Fibroblast of peridontal ligament (primary cell): Measurements from ENCODE around the gene C3.
"Not testable (repeated sequence)": the region's sequence is repeated elsewhere in the genome, so short reads cannot be mapped to it uniquely, and the experiment has no call there.

ENCODE experiments used
- DNase-seq: peaks from one replicate; pipeline ENCODE4 v3.0.0-alpha.2; 2010; ENCODE audit errors: extremely low read depth

C3 gene

DNA sequence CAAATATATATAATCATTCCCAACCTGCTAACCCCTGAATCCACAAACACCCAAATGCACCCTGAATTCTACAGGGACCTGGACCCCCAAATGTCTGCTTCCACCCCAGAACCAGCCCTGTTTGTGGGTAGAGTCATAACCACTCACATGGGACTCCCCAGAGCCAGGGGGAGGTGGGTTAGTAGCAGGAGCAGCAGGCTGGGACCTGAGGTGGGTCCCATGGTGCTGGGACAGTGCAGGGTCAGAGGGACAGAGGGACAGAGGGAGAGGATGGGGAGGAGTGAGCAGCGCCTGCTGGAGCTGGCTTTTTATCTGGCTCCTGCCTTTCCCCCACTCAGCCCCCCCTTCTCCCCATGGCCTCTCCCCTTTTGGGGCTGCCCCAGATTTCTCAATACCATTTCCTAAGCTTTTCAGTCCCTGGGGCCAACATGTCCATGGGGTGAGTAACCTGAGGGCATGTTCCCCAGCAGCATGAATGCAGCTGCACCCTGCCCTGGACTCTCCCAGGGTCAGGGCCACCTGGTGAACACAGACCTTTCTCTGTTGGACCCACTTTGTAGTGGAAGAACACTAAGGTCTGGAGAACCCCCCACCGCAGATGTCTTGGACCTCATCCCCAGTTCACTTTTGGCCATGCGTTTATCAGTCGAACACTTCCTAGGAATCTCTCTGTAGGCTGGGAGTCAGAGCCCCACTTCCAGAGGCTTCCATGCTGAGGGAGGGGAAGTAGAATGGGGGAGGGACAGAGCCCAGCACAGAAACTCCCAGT, at the start of gene C3:
Gene C3, minus strand, starts transcription at position 282 of the 769 bp plus-strand sequence. Its CDS starts 61 bp downstream, at position 221.
- DNase-seq = peak; percentile 59

- DNase-seq = peak; percentile 4
These were observed 48.7 kb upstream of the C3 start for GRCh38 chr19:6769006-6769619.

DNA sequence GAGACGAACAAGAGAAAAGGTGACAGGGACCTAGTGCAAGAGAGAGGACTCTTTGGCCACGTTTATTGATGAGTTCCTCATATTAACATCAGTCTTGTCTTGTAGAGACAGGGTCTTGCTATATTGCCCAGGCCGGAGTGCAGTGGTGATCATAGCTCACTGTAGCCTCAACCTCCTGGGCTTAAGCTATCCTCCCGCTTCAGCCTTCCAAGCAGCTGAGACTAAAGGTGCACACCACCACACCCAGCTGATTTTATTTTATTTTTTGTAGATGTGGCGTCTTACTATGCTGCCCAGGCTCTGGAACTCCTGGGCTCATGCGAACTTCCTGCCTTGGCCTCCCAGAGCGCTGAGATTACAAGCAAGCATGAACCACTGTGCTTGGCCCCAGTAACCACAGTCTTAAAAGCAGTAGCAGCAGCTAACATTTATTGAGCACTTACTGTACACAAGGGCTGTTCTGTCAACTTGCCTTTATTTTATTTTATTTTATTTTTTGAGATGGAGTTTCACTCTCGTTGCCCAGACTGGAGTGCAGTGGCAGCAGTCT, 47.9 kb upstream of the C3 start:
- DNase-seq = no peak

DNA sequence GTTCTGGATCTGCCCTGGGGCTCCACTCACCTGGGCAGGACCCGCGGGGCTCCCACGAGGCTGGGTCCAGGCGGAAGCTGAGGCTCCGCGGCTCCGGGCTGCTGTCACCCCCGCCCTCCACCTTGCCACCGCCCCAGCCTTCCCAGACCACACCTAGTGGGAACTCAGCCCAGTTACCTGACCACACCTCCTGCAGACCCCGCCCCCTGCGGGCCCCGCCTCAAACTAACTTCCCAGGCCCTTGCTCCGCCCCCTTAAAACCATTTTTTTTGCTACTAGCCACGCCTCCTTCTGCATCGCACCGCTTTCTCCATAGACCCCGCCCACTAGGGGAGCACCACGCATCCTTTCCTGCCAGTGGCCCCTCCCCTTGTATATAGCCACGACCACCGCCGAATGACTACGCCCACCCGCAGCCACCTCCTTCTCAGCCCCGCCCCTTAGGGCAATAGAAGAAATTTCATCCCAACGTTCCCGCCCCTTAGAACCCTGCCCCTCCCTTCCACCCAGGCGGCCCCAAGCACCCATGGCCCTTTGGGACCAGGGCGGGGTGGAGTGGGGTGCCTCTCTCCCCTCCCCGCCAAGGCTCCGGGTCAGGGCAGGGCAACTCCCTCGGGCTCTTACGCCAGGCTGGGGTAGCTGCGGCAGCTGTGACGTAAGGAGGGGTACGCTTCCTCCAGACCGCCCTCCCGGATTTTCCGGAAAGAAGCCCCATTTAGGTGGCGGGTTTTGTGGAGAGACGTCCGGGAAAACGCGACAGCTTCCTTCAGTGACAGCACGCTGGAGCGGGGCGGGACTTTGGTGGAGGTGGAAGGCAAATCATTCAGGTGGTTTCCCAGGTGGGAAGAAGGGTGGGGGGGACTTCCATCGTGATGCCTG, 47.1 kb upstream of the C3 start, which contains the start of gene SH2D3A:
Gene SH2D3A, minus strand, starts transcription at position 79 of the 879 bp plus-strand sequence. CDS start 3,687 bp downstream, outside the sequence.
- DNase-seq = no peak

GRCh38 chr19:6767081-6767356, 46.6 kb upstream of the C3 start:
- DNase-seq = no peak

DNA sequence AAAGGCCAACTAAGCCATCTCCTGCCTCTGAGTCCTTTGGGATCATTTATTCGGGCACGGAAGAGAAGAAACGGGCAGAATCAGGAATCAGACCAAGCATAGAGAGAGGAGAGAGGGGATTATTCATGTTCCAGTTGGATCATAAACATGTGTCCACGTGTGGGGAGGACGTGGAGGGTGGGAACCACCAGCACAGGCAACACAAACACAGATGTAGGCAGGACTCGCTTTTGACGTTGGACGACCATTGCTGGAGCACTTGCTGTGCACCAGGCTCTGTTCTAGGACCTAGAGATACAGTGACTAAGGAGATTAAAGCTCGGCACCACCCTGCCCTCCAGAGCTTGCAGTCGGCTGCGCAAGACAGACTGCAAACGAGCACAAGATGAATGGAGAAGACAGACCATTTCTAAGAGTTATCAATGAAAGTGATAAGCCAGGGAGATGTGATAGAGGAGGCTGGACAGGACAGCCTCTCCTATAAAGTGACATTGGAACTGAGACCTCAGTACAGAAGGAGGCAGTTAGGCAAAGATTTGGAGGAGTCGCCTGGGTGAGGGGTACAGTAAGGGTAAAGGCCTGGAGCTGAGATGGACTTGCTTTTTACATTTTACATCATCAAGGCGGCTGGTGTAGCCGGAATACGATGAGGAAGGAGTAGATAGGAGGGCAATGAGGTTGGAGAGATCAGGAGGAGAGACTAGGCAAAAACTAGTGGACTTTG, 46.1 kb upstream of the C3 start:
- DNase-seq = no peak

GRCh38 chr19:6765738-6766356, 45.4 kb upstream of the C3 start:
- no peak for DNase-seq

GRCh38 chr19:6762253-6762797, 41.9 kb upstream of the C3 start:
- not testable (repeated sequence) for DNase-seq

GRCh38 chr19:6761053-6761676, 40.7 kb upstream of the C3 start:
- no peak for DNase-seq

- no peak for DNase-seq
These were observed 40.2 kb upstream of the C3 start for GRCh38 chr19:6760606-6761005.

DNA sequence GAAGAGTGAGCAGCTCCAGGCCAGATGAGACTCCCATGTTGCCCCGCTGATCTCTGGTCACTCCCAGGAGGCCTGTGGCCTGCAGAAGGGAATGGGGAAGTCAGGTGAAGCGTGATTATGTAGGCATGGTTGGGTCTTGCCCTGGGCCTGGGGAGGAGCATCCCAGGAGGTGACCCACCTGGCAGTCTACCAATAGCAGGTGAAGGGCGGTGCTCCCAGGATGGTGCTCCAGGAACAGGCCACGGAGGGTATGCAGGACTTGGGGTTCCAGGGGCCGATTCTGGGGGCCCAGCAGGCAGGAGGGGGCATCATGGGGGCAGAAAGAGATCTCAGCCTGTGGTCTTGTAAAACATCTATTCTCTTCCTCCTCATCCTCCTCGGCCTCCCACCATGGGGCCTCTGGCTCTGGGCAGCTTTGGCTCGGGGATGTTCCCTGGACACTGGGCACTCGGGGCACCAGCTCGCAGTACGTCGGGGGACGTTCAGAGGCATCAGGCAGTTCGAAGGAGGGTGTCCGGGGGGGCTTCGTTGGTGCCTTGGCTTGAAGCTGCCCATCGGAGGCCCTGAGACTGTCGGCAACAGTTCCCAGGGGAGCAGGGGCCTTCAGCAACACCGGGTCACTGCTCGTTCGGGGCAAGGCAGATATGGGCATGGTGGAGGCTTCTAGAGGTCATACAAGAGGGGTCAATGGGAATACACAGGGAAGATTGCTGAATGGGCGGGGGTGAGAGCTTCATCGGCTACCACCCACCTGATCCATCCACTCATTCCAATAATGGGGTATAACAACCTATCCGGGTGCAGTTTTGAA, 34.4 kb upstream of the C3 start:
- DNase-seq = no peak

DNA sequence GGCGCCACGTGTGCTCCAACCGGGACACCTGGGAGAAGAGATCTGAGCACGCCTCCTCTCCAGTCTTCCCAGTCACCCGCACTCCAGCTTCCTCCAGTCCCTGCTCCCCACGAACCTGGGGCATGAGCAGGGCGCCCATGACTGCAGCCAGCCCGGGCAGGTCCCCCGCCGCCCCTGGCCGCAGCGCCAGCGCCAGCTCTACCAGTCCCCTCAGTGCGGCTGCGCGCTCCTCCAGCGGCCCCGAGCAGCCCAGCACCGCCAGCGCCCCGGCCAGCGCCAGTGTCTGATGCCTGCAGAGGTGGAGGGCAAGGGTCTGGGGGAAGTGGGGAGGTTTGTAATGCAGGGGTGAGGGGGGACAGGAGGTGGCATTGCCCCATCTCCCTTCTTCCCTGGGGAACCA, 33.7 kb upstream of the C3 start:
- no peak for DNase-seq

DNA sequence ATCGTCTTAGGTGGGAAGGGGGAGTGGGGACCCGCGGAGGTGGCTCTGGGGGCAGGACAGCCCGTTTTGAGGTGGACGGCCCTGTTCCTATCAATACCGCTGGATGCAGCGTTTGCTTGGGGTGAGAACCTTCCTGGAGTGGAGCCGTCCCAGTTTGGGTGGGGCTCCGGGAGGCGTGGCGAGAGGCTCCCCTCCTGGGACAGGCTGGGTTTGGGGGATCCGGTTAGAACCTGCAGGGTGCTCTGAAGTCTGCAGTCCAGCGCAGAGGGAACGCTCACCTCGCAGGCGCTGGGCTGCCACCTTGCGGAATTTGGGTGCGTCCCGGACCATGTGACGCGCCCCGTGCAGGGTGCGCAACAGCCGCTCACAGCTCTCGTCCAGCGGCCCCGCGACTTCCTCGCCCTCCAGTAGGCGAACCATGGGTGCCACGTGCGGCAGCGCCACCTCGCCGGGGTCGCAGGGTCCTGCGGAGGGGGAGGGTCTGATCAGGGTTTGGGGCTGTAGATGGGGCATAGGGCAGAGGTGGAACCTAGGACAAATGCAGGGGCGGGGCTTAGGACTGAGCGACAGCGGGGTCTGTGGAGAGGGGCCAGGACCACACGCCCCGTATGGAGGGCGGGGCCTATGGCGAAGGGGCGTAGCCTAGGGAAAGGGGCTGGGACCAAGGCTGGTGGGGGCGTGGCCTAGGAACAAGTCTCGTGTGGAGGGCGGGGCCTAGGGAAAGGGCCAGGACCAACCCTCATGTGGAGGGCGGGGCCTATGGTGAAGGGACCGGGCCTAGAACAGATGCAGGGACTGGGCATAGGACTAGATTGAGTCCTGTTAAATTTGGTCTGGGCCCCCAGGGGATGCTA, 33.0 kb upstream of the C3 start:
- peak; percentile 27 for DNase-seq

GRCh38 chr19:6752256-6753177, 32.1 kb upstream of the C3 start:
- no peak for DNase-seq

DNA sequence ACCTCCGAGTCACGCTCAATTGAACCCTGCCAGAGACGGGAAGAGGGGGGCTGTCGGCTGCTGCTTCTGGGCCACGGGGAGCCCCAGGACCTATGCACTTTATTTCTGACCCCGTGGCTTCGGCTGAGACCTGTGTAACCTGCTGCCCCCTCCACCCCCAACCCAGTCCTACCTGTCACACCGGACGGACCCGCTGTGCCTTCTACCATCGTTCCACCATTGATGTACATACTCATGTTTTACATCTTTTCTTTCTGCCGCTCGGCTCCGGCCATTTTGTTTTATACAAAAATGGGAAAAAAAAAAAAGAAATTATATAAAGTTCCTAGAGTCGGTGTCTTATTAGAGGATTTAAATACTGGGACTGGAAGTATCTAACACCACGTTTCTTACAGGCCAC, 30.7 kb upstream of the C3 start:
- no peak for DNase-seq

DNA sequence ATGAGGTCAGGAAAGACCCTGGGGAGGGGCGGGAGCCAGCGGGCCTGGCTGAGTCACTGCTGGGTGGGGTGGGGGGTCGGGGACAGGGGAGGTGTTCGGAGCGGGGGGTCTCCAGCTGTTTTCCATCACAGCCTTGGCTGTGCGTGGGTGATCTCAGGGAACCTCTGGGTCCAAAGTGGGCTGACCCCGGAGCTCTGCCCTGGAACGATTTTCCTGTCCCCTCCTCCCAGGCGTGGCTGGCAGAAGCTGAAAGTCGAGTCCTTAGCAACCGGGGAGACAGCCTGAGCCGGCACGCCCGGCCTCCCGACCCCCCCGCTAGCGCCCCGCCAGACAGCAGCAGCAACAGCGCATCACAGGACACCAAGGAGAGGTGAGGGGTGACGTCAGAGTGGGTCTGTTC, 29.6 kb upstream of the C3 start:
- no peak for DNase-seq

GRCh38 chr19:6748543-6748942, 28.1 kb upstream of the C3 start:
- DNase-seq = not testable (repeated sequence)

- no peak for DNase-seq
These were observed 25.5 kb upstream of the C3 start for GRCh38 chr19:6745965-6746364.
